PC-3 (cell line): Measurements from ENCODE around the gene ZXDC.

Experiments used
- CTCF ChIP-seq: fragments of 300-600 bp; sonication (generic); conservative IDR thresholded peaks from 2 replicates; pipeline ENCODE4 v1.5.1; 2017; ENCODE audit warnings: antibody characterized with exemption, low read depth, mild to moderate bottlenecking, low read length
- EZH2phosphoT487 ChIP-seq: fragments of 300-600 bp; sonication (generic); IDR thresholded peaks from 2 replicates; pipeline ENCODE4 v1.6.1; 2018; ENCODE audit warnings: mild to moderate bottlenecking, antibody characterized with exemption, low read length, borderline replicate concordance

- TF ChIP-seq CTCF, result no peak
- no peak for TF ChIP-seq EZH2phosphoT487
Observed at GRCh38 chr3:126502656-126503055, 27.0 kb upstream of the ZXDC start.
